HG03432 (cell line): ENCODE data around the gene RNF130.
"Not testable (repeated sequence)": the region's sequence is repeated elsewhere in the genome, so short reads cannot be mapped to it uniquely, and the experiment has no call there.

Experiments used
- ATAC-seq: cut with Tn5 transposase; IDR thresholded peaks from one replicate; pipeline ENCODE4 v1.9.1; 2021; ENCODE audit warnings: mild to moderate bottlenecking, moderate library complexity; ENCODE audit not compliant: unreplicated experiment

The RNF130 gene

DNA sequence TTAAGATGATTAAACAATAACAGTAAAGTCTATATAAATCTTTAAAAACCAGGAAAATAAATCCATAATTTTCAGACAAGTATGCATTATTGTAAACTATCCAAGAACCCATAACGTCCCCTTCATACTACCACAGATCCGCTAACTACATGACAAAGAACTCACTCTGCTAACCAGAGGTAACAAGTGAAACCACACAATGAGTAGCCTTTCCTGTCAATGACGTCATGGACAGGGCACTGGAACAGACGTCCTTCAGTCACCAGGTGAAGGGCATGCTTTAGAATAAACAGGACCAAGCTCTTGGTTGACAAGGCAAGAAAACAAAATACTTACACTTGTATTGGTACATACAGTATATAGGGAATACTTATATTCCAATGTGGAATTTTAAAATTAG lies 45.2 kb downstream of the RNF130 start:
- ATAC-seq, result no peak

DNA sequence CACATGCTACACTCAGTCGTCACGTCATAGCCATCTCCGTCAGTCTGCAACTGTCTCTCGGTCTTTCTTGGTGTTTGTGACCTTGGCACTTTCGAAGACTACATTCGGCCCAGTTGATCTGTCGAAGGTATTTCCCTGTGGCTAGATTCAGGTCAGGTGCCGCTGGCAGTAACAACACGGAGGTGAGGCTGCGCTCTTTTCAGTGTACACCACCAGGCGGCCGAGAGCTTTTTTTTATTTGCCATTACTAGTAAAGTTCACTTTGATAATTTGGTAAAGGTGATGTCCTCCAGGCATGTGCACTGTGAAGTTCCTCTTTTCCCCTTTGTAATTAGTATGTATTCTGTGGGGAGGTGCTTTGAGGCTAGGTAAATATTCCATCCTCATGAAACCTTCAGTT lies 49.7 kb downstream of the RNF130 start:
- no peak for ATAC-seq

GRCh38 chr5:180020176-180020575 lies 51.4 kb downstream of the RNF130 start:
- no peak for ATAC-seq

DNA sequence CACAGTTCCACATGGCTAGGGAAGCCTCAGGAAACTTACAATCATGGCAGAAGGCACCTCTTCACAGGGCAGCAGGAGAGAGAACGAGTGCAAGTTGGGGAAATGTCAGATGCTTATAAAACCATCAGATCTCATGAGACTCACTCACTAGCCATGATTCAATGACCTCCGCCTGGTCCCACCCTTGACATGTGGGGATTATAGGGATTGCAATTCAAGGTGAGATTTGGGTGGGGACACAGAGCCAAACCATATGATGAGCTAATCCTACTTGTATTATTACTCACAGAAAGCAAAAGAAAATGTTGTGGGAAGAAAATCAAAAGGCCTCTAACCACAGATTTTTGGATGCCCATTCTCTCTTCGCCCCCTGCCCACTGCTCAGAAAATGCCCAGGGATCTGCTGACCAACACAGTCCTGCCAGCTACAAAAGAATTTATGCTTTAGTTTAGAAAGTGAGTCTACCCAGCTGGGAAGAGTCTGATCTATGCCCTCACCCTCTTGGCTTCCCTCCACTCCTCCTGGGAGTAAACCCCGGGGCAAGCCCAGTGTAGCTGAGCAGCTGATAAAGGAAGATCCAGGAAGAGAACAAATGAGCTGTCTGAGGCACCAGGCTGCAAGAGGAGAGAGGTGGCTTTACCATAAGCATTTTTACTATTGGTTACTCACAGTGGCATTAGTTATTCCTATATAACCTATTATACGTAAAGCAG lies 53.1 kb downstream of the RNF130 start:
- no peak for ATAC-seq

GRCh38 chr5:180015523-180015922 lies 56.0 kb downstream of the RNF130 start:
- ATAC-seq, result not testable (repeated sequence)

- no peak for ATAC-seq
Observed at GRCh38 chr5:180013678-180014077, 57.9 kb downstream of the RNF130 start.

- ATAC-seq, result no peak
Observed at GRCh38 chr5:180012316-180012715, 59.2 kb downstream of the RNF130 start.

- ATAC-seq, result no peak
Observed at GRCh38 chr5:180010636-180011035, 60.9 kb downstream of the RNF130 start.

GRCh38 chr5:180009581-180009980 lies 62.0 kb downstream of the RNF130 start:
- no peak for ATAC-seq

- ATAC-seq, result no peak
Observed at GRCh38 chr5:180008433-180008832, 63.1 kb downstream of the RNF130 start.

DNA sequence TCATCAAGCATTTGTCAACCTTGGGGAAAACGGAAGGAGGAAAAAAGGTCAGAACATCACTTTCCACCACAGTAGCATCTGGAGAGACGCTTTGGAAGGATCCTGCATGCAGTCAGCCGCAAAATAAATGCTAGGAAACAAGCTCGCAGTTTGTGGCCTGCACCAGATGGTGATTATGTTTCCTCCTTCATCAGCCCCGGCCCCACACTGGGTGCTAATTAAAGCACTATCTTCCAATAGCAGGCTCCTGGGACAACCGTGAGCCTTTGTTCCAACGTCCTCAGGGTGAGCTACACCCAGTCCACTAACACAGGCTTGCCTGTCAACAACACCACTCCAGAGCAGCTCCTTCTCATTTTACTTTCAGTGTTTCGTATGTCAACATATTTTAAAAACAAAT lies 64.0 kb downstream of the RNF130 start:
- ATAC-seq, result no peak

DNA sequence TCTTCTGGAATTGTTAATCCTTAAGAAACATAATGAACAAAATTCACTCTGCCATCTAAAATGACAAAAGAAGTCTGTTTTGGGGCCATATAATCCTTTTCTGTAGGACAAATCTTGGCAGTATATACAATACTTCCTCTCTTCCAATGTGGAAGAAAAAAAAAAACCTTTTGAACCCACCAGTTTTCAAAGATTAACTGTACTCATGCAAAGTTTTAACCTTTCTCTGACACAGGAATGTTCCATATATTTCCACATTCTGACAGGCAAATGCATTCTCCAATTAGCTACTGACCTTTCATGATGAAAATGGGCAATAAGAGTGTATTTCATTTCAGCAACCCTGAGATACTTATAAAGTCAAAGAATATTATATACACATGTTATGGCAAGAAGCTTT lies 65.4 kb downstream of the RNF130 start:
- ATAC-seq, result no peak

DNA sequence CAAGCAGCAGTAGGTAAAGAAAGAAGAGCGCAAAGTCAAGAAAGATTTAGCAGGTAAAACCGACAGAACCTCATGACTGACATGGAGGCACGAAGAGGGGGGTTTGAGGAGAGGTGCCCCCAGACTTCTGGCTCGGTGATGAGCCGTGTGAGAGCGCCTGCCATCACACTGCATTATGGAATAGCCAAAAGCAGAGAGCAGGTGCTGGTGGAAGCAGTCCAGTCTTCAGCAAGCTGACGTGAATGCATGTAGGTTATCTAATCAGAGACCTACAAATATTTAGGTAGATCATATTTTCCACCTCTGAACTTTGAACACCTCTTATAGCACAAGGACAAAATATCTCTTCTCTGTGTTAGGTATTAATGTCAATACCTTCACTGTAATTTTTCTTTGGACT lies 68.4 kb downstream of the RNF130 start:
- ATAC-seq, result no peak

DNA sequence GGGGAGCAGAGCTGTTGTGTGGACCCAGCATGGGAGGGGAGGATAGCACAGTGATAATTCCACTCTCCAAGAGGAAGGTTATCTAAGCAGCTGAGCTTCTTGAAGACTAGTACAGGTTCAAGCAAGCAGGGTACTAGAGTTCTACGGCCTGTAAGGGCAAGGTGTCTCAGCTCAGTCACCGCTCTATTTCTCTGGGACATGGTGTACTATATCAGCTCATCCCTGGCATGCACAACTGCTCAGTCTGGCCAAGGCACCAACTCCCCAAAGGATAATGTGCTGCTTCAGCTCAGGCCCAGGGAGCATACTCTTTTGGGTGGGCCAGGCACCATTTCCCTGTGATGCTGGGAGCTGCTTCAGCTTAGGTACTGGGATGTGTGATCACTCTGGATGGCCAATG lies 69.8 kb downstream of the RNF130 start:
- ATAC-seq, result no peak

- no peak for ATAC-seq
Observed at GRCh38 chr5:180001136-180001535, 70.4 kb downstream of the RNF130 start.

- no peak for ATAC-seq
Observed at GRCh38 chr5:179998485-179998884, 73.1 kb downstream of the RNF130 start.

DNA sequence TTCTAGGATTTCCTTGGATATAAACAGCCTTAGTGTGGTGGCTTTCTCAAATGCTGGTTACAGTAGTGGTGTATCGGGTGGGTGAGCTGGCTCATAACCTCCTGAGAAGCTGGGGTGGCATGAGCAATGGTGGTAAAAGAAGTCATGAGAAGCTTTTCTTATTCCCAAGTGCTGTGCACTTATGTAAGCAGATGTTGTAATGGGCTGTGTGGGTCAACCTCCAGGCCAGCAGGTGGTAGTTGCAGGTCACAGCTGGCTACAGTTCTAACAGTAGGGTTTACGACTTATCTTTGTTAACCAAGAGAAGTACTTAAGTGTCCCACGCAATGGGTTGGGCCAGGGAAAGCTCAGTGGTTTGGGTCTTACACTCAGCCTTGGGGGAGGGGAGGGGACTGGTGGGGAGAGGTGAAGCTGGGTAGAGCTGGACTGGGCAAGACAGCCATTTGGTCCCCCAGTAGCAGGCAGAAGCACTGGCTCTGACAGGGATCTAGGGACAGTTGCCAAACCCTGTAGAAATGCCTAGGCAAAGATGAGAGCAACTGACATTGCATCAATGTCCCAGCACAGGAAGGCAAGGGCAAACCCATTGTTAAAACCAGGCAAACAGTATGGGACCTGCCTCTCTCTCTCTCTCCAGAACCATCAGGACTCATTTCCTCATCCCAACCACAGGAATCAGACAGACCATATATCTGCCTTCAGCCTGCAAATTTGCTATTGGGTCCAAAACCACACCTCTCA lies 76.8 kb downstream of the RNF130 start:
- no peak for ATAC-seq

GRCh38 chr5:179992855-179993254 lies 78.7 kb downstream of the RNF130 start:
- not testable (repeated sequence) for ATAC-seq

- no peak for ATAC-seq
Observed at GRCh38 chr5:179991106-179991505, 80.5 kb downstream of the RNF130 start.

- not testable (repeated sequence) for ATAC-seq
Observed at GRCh38 chr5:179990525-179990924, 81.0 kb downstream of the RNF130 start.

GRCh38 chr5:179986328-179986727 lies 85.2 kb downstream of the RNF130 start:
- ATAC-seq, result no peak

DNA sequence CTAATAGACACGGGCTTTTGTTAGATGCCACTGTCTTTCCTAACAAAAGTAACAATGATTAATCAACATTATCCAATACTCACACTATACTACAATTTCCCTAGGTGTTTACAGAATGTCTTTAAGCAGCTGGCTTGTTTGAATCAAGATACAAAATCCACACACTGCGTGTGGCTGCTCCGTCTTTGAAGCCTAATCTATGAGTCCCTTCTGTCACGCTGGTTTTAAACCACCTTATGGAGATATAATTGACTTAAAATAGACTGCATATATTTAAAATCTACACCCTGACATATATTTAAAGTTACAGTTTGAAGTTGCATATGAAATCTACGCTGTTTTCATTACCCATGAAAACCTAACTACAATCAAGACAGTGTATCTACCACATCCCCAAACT lies 89.9 kb downstream of the RNF130 start:
- no peak for ATAC-seq

DNA sequence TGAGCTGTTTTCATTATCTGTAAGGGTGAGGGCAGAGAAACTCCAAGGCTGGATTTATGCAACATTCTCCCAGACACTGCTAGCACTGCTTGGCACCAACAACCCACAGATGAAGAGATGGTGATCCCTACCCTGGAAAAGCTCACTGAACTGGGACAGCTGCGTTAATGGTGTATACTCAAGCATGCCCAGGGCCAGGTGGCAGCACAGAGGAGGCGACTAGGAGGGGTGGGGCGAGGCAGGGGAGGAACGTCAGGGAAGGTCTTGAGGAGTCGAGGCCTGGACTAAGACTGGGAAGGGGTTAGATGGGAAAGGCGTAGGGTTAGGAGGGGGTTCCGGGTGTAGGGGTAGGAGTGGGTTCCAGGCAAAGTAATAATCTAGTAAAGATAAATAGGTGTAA lies 90.8 kb downstream of the RNF130 start:
- no peak for ATAC-seq
